Measurements from ENCODE around the gene CCDC188. TPM values are rescaled to one million over a fixed set of nuclear protein-coding genes. Genes with fewer than 3 reads are reported as not detected.
A peak's percentile ranks its signal among the peaks of the same experiment; 100 is the strongest.

CCDC188 gene
- total and polyA plus RNA-seq, 10 of the 15 experiments (the other 5 are each of a cell fraction or from before 2014, with no cell fraction given): not detected

DNA sequence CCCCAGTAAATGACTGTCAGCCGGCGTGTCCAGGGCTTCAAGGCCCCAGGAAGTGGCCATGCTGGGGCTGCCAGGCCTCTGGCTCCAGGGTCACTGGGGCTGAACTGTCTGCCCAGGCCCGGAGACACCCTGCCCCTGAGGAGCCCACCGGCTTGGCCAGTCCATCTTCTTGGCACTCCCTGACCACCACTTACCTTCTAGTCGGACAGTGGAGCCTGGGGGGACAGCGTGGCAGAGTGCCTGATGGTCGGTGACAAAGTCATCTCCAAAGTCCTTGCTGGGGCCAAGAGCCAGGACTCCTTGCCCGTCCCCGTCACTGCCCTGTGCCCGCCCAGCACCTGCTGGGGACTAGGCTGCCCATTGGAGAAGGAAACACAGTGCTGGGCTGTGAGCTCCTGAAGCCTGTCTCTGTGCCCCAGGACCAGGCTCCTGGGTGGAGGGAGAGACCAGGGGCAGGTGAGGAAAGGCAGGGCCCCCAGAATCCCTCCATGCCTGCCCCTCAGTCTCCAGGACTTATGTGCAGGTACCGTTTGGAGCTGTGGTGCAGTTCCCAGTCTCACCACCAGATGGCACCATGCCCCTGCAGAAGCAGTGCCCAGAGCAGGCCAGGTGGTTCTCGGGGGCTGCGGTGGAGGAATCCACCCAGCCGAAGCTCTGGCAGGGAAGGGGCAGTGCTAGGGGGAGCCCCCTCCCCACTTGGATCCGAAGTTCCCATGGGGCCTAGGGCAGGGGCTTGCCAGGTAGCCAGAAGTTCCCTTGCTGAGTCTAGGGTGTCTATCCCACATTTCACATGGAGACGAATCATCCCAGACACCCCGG, 6.0 kb upstream of the CCDC188 start (continued):
- no peak for TF ChIP-seq ASH2L (IDR thresholded peaks at IDR 0.05; ENCODE audit: borderline replicate concordance, low read depth)
- TF ChIP-seq YY1 (IDR thresholded peaks at IDR 0.05; ENCODE audit: low read depth, low read length): peak; percentile 68
- peak; percentile 47 for TF ChIP-seq SP1 (IDR thresholded peaks at IDR 0.05; ENCODE audit: low read depth, low read length)
- TF ChIP-seq RBBP5 (conservative IDR thresholded peaks at IDR 0.05): no peak
- TF ChIP-seq, protein P1, sequence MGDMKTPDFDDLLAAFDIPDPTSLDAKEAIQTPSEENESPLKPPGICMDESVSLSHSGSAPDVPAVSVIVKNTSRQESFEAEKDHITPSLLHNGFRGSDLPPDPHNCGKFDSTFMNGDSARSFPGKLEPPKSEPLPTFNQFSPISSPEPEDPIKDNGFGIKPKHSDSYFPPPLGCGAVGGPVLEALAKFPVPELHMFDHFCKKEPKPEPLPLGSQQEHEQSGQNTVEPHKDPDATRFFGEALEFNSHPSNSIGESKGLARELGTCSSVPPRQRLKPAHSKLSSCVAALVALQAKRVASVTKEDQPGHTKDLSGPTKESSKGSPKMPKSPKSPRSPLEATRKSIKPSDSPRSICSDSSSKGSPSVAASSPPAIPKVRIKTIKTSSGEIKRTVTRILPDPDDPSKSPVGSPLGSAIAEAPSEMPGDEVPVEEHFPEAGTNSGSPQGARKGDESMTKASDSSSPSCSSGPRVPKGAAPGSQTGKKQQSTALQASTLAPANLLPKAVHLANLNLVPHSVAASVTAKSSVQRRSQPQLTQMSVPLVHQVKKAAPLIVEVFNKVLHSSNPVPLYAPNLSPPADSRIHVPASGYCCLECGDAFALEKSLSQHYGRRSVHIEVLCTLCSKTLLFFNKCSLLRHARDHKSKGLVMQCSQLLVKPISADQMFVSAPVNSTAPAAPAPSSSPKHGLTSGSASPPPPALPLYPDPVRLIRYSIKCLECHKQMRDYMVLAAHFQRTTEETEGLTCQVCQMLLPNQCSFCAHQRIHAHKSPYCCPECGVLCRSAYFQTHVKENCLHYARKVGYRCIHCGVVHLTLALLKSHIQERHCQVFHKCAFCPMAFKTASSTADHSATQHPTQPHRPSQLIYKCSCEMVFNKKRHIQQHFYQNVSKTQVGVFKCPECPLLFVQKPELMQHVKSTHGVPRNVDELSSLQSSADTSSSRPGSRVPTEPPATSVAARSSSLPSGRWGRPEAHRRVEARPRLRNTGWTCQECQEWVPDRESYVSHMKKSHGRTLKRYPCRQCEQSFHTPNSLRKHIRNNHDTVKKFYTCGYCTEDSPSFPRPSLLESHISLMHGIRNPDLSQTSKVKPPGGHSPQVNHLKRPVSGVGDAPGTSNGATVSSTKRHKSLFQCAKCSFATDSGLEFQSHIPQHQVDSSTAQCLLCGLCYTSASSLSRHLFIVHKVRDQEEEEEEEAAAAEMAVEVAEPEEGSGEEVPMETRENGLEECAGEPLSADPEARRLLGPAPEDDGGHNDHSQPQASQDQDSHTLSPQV (IDR thresholded peaks at IDR 0.05): peak; percentile 38; the same call in 1 of the 2 replicates
- no peak for TF ChIP-seq YBX1 (IDR thresholded peaks at IDR 0.05)
- TF ChIP-seq CBFB (IDR thresholded peaks at IDR 0.05; ENCODE audit: low read depth): no peak

DNA sequence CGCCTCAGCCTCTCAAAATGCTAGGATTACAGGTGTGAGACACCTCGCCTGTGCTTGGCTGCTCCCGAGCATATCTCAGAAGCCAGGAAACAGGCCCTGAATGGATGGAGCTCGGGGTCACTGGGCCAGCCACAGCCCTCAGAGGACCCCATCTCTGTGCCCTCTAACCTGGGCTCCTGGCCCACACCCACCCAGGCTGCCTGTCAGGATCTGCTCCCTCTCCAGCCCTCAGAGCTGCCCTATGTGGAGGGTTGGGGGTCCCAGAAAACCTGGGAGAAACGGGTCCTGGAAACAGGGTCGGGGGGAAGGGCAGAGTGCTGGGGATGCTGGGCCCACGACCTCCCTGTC, 5.2 kb upstream of the CCDC188 start:
- ChIA-PET CTCF (interaction anchor here (1.6 kb wide), 1 partner anchor 130 kb away, joined by 3 read pairs; no protein-coding TSS in a partner anchor), RAD21 (ENCODE audit: unreplicated experiment) (no interaction called here), POLR2A (no interaction called here), SMC1A (ENCODE audit: uncharacterized antibody, unreplicated experiment) (no interaction called here)
- FAIRE-seq (no peak), DNase-seq (ENCODE audit: low read depth, low spot score) (no peak), ATAC-seq (no peak)
- Histone ChIP-seq H3K4me2 (ENCODE audit: control insufficient read depth, insufficient read depth) (no peak overlapping the region), H3K79me2 (ENCODE audit: control insufficient read depth, insufficient read depth, low read length) (no peaks in the 10 kb centered on the region), H4K20me1 (ENCODE audit: control insufficient read depth, insufficient read depth) (no peaks in the 10 kb centered on the region), H3K9me3 (replicated peaks; ENCODE audit: control insufficient read depth, insufficient read depth, low read length) (no peaks in the 10 kb centered on the region), H3K27me3 (replicated peaks in 1 of 2; ENCODE audit: control insufficient read depth in 2 of 2, insufficient read depth in 2 of 2, low read length in 1 of 2) (peaks cover 1 to 2% of the 10 kb centered on the region in 2 experiments; a peak in 3 of 4 replicates), H2AFZ (ENCODE audit: control insufficient read depth, low read depth, low read length) (no peak overlapping the region), H3K36me3 (ENCODE audit: control insufficient read depth in 2 of 2, insufficient read depth in 2 of 2, low read length in 1 of 2) (no peaks in the 10 kb centered on the region), H3K9ac (ENCODE audit: control insufficient read depth, insufficient read depth, low read length) (no peak overlapping the region), H3K27ac (ENCODE audit: control insufficient read depth, insufficient read depth) (no peak overlapping the region), H3K4me1 (ENCODE audit: control insufficient read depth, insufficient read depth, low read length) (no peaks in the 10 kb centered on the region), H3K4me3 (no peak overlapping the region)
- in situ Hi-C loops (cut with MboI) (loop anchor here (10.0 kb wide), 2 partner anchors 109 to 139 kb away; partner anchors contain the start of gene RTN4R), intact Hi-C loops (cut with micrococcal nuclease; ENCODE audit: unreplicated experiment) (loop anchor here (5.0 kb wide), 4 partner anchors 81 to 341 kb away; partner anchors contain the start of genes KLHL22 and RTN4R)
- 13% methylated on average over 7 of the region's 7 CpGs for WGBS (ENCODE audit: insufficient coverage, insufficient replicate concordance, low lambda C conversion rate, missing lambda C conversion rate)
- TF ChIP-seq FOXM1 (IDR thresholded peaks at IDR 0.05; ENCODE audit: low read depth, low read length) (no peak), CHD4 (IDR thresholded peaks at IDR 0.05) (no peak), TAF1 (IDR thresholded peaks at IDR 0.05; ENCODE audit: borderline replicate concordance, low read depth, low read length) (no peak)
- BruUV-seq (replicated peaks): no TSS peak

All from GM12878 (cell line).